SK-N-SH (cell line): ENCODE data around the gene PON3. TPM values are rescaled to one million over a fixed set of nuclear protein-coding genes. Genes with fewer than 3 reads are reported as not detected.

Experiments used
- CTCF ChIA-PET: fragments of 300-600, 350-600 bp; formaldehyde crosslinking; extraction: SDS; loops from one replicate; lab custom pipeline; 2021; lab: Yijun Ruan, JAX
- POLR2A ChIA-PET: fragments of 350-600 bp; sonication (Branson Sonifier 250); formaldehyde crosslinking; extraction: SDS; loops from one replicate; lab custom pipeline; 2020; ENCODE audit warnings: antibody characterized with exemption, inconsistent platforms; lab: Yijun Ruan, JAX
- DNase-seq: peaks from one replicate; pipeline ENCODE4 v3.0.0; 2012
- H2AFZ ChIP-seq: fragments of 200-600 bp; sonication (generic); 2 replicates; pipeline ENCODE4 v1.8.1; 2016; ENCODE audit warnings: antibody characterized with exemption, mild to moderate bottlenecking, low read depth
- H3F3A ChIP-seq: fragments of 200-600 bp; sonication (generic); replicated peaks from 2 replicates; pipeline ENCODE3; 2016; ENCODE audit warnings: antibody characterized with exemption, mild to moderate bottlenecking; ENCODE audit not compliant: insufficient read depth
- H3K27ac ChIP-seq, 2 experiments: fragments of 200-500 bp in 1 of 2; fragments of 200-600 bp in 1 of 2; sonication (Bioruptor generic) in 1 of 2; sonication (generic), shearing (Covaris generic) in 1 of 2; 2 replicates each; pipeline versions ENCODE4 v1.5.1 to v1.6.1; 2014 to 2016; ENCODE audit warnings: low read depth in 2 of 2, inconsistent platforms in 1 of 2, low read length in 1 of 2, mild to moderate bottlenecking in 1 of 2, mixed read lengths in 1 of 2
- H3K27me3 ChIP-seq: fragments of 200-600 bp; sonication (generic), shearing (Covaris generic); 2 replicates; pipeline ENCODE4 v1.6.1; 2016; ENCODE audit warnings: mixed run types; ENCODE audit not compliant: insufficient read depth
- H3K36me3 ChIP-seq, 2 experiments: fragments of 200-500 bp in 1 of 2; fragments of 200-600 bp in 1 of 2; sonication (Bioruptor generic) in 1 of 2; sonication (generic) in 1 of 2; replicated peaks in 1 of 2; 2 replicates each; pipeline versions ENCODE3 to v1.5.1; 2014 to 2016; ENCODE audit warnings: low read length in 1 of 2, mild to moderate bottlenecking in 1 of 2; ENCODE audit not compliant: insufficient read depth in 2 of 2, control insufficient read depth in 1 of 2
- H3K4me1 ChIP-seq, 2 experiments: fragments of 200-500 bp in 1 of 2; fragments of 200-600 bp in 1 of 2; sonication (Bioruptor generic) in 1 of 2; sonication (generic), shearing (Covaris generic) in 1 of 2; 2 replicates each; pipeline versions ENCODE4 v1.5.1 to v1.6.1; 2014 to 2016; ENCODE audit warnings: low read depth in 1 of 2, low read length in 1 of 2, mixed run types in 1 of 2; ENCODE audit not compliant: insufficient read depth in 2 of 2, control insufficient read depth in 1 of 2
- H3K4me2 ChIP-seq: fragments of 200-600 bp; sonication (generic), shearing (Covaris generic); 2 replicates; pipeline ENCODE4 v1.6.1; 2017; ENCODE audit warnings: mixed run types
- H3K4me3 ChIP-seq, 2 experiments: fragments of 200-500 bp in 1 of 2; fragments of 200-600 bp in 1 of 2; sonication (Bioruptor generic) in 1 of 2; sonication (generic), shearing (Covaris generic) in 1 of 2; 2 replicates each; pipeline versions ENCODE4 v1.5.1 to v1.8.1; 2014 to 2016; ENCODE audit warnings: low read depth in 2 of 2, inconsistent platforms in 1 of 2, low read length in 1 of 2, mild to moderate bottlenecking in 1 of 2, mixed read lengths in 1 of 2, moderate library complexity in 1 of 2
- H3K79me2 ChIP-seq: fragments of 200-600 bp; sonication (generic); 2 replicates; pipeline ENCODE4 v1.8.1; 2017; ENCODE audit warnings: mild to moderate bottlenecking; ENCODE audit not compliant: insufficient read depth
- H3K9ac ChIP-seq: fragments of 200-600 bp; sonication (generic); 2 replicates; pipeline ENCODE4 v1.6.1; 2017; ENCODE audit warnings: mixed run types
- H3K9me2 ChIP-seq: fragments of 200-600 bp; sonication (generic); 2 replicates; pipeline ENCODE4 v1.6.1; 2017; ENCODE audit warnings: mixed run types
- H3K9me3 ChIP-seq: fragments of 200-600 bp; sonication (generic); 2 replicates; pipeline ENCODE4 v1.6.1; 2017; ENCODE audit warnings: mixed run types, mild to moderate bottlenecking, moderate library complexity
- H4K20me1 ChIP-seq: fragments of 200-600 bp; sonication (generic); 2 replicates; pipeline ENCODE4 v1.6.1; 2017; ENCODE audit warnings: mild to moderate bottlenecking, mixed run types; ENCODE audit not compliant: insufficient read depth
- CHD2 ChIP-seq: fragments of 150-350 bp; IDR thresholded peaks from 2 replicates; pipeline ENCODE4 v1.6.1; 2018; ENCODE audit warnings: low read length; ENCODE audit not compliant: partially characterized antibody
- FOXJ3 ChIP-seq: sonication (generic); formaldehyde crosslinking; IDR thresholded peaks from 2 replicates; pipeline ENCODE4 v1.5.1; 2020; ENCODE audit warnings: mild to moderate bottlenecking, missing genetic modification reagents
- IRF3 ChIP-seq: fragments of 150-350 bp; IDR thresholded peaks from 2 replicates; pipeline ENCODE4 v1.6.1; 2016; ENCODE audit warnings: mild to moderate bottlenecking, low read depth, low read length
- JUND ChIP-seq: IDR thresholded peaks from 2 replicates; pipeline ENCODE4 v1.4.0; 2012
- MAX ChIP-seq: IDR thresholded peaks from 2 replicates; pipeline ENCODE4 v1.4.0; 2012; ENCODE audit warnings: low read depth
- RAD21 ChIP-seq: IDR thresholded peaks from 2 replicates; pipeline ENCODE4 v1.6.1; 2012; ENCODE audit warnings: mild to moderate bottlenecking, low read length
- RCOR1 ChIP-seq: fragments of 150-350 bp; IDR thresholded peaks from 2 replicates; pipeline ENCODE4 v1.6.1; 2017; ENCODE audit warnings: antibody characterized with exemption, low read length
- REST ChIP-seq: IDR thresholded peaks from 2 replicates; pipeline ENCODE4 v1.6.1; 2012; ENCODE audit warnings: mild to moderate bottlenecking, low read depth, low read length, moderate library complexity
- RFX5 ChIP-seq: IDR thresholded peaks from 2 replicates; pipeline ENCODE4 v1.6.1; 2012; ENCODE audit warnings: mild to moderate bottlenecking, improper control_type of control experiment, low read length
- TAF1 ChIP-seq: IDR thresholded peaks from 2 replicates; pipeline ENCODE4 v1.6.1; 2012; ENCODE audit warnings: low read depth, mild to moderate bottlenecking, low read length, moderate library complexity, borderline replicate concordance
- TCF12 ChIP-seq: IDR thresholded peaks from 2 replicates; pipeline ENCODE4 v1.4.0; 2012
- WGBS: methylation state at CpG from one replicate; pipeline ENCODE4 v1.1.6; 2017; ENCODE audit warnings: low lambda C conversion rate; 5-methylcytosine and 5-hydroxymethylcytosine counted together
- polyA plus RNA-seq, 3 experiments: library from polyadenylated mRNA; depleted of rRNA; stranded (reverse); fragments of >200 nt; gene quantifications; 2 replicates each; pipeline ENCODE4 v1.2.3, GENCODE V29; 2012
- TF ChIP-seq, protein P1 (sequence below): fragments of 150-350 bp; IDR thresholded peaks from 2 replicates; pipeline ENCODE4 v1.6.1; 2017; ENCODE audit warnings: antibody characterized with exemption, low read length, low read depth, borderline replicate concordance
- TF ChIP-seq, protein P2 (sequence below): IDR thresholded peaks from 2 replicates; pipeline ENCODE4; 2012

The PON3 gene
- polyA plus RNA-seq, 1 of the 3 experiments (the other 2 are of a cell fraction) = not detected

DNA sequence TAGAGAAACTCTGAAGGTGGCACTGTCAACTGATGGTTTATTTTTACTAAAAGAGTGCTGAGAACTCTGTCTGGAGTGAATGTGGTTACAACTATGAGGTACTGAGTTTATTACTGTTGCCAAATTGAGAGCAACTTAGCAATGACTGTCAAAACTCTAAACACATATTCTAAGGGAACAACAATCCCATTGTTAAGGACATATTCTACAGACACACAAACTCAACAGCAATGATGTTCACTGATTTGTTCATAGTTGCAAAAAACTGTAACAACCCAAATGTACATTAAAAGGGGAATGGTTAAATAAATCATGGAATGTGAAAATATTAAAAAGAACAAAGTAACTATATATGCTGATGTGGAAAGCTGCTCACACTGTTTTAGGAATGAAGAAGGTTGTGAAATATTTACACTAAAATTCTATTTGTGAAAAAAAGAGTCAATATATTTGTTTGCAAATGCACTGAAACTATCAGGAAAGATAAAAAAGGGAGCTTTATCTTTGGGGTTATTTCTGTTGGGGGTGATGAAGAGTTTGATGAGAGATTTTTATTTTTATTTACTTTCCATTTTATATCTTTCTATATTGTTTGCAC is 25.8 kb upstream of the PON3 start:
- Histone ChIP-seq H3K27me3 (no peaks in the 10 kb centered on the region), H3K9ac (no peak overlapping the region), H3K9me2 (no peaks in the 10 kb centered on the region), H3K79me2 (peaks cover 26% of the 10 kb centered on the region; the same call in 1 of the 2 replicates), H3K27ac (peak overlapping the region in 1 of 2 experiments; percentile 61; a peak in 1 of 4 replicates), H3K9me3 (no peaks in the 10 kb centered on the region), H3K4me3 (no peak overlapping the region), H4K20me1 (no peaks in the 10 kb centered on the region), H3K36me3 (peaks cover 21 to 26% of the 10 kb centered on the region in 2 experiments), H3K4me1 (peaks cover 0 to 7% of the 10 kb centered on the region in 2 experiments; a peak in 2 of 4 replicates), H2AFZ (no peak overlapping the region), H3K4me2 (no peak overlapping the region), H3F3A (no peaks in the 10 kb centered on the region)
- no peak for DNase-seq
- ChIA-PET POLR2A (no interaction called here), CTCF (interaction anchor here (0.9 to 1.3 kb wide), 3 partner anchors 7 to 268 kb away, joined by 3 to 4 read pairs (median 3); no protein-coding TSS in a partner anchor)
- TF ChIP-seq TAF1 (no peak), RCOR1 (no peak), RAD21 (no peak), MAX (no peak), CHD2 (no peak), FOXJ3 (CRISPR knock-in tag) (no peak), REST (no peak), JUND (no peak)

DNA sequence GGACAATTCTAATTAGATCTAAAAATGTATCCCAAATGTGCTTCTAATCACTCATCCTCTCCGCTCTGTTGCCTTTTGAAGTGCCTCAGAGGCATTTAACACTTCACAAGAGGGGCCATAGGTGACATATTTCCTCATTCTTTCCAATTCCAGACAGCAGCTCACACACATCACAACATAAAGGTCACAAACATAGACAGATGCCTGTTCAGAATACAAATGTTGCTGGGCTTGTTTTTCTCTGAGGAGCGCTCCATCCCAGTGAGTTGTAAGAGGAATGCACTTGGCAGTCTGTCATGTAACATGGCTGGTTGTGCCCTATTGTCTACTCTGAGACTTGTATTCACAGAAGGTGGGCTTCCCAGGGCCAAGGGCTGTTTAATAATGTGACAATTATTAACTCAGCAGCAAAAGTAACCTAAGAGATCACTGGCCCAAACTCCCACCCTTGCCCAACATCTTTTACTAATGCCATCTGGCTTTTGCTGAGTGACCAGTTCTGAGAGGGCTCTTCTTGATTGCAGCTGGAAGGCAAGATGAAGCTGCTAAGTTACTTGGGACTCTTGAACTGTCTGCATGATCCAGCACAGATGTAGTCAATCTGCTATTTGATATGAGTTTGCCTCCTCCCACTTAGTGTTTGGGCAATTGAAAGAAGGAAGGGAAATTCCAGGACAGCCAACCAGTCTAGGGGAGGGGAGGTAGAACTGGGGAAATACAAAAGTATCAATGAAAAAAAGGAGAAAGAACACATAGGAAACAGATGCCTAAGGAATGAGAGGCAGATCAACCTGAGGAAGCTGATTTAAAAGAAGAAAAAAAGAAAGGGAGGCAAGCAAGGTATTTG is 25.0 kb upstream of the PON3 start:
- no peaks in the 10 kb centered on the region for H3K27me3 ChIP-seq
- ChIA-PET POLR2A (no interaction called here), CTCF (interaction anchor here (0.9 to 1.3 kb wide), 2 partner anchors 8 to 19 kb away, joined by 3 to 4 read pairs; no protein-coding TSS in a partner anchor)
- 90% methylated on average over 2 of the region's 2 CpGs for WGBS
- H3K9me3 ChIP-seq = no peaks in the 10 kb centered on the region
- H3F3A ChIP-seq = no peaks in the 10 kb centered on the region
- no peak overlapping the region for H3K4me2 ChIP-seq
- no peak overlapping the region for H3K9ac ChIP-seq
- no peak for DNase-seq
- no peak overlapping the region for H3K4me3 ChIP-seq
- peak overlapping the region in 1 of 2 experiments; percentile 61; a peak in 2 of 4 replicates for H3K27ac ChIP-seq
- H3K4me1 ChIP-seq = peaks cover 0 to 7% of the 10 kb centered on the region in 2 experiments; a peak in 2 of 4 replicates
- H4K20me1 ChIP-seq = no peaks in the 10 kb centered on the region
- H3K9me2 ChIP-seq = no peaks in the 10 kb centered on the region
- H3K79me2 ChIP-seq = peaks cover 26% of the 10 kb centered on the region; the same call in 1 of the 2 replicates
- H2AFZ ChIP-seq = no peak overlapping the region
- peaks cover 21 to 26% of the 10 kb centered on the region in 2 experiments for H3K36me3 ChIP-seq
- TF ChIP-seq, protein P1, sequence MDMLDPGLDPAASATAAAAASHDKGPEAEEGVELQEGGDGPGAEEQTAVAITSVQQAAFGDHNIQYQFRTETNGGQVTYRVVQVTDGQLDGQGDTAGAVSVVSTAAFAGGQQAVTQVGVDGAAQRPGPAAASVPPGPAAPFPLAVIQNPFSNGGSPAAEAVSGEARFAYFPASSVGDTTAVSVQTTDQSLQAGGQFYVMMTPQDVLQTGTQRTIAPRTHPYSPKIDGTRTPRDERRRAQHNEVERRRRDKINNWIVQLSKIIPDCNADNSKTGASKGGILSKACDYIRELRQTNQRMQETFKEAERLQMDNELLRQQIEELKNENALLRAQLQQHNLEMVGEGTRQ = no peak
- TF ChIP-seq IRF3 (no peak), TCF12 (peak; percentile 89), RFX5 (no peak), REST (no peak)
- TF ChIP-seq, protein P2, sequence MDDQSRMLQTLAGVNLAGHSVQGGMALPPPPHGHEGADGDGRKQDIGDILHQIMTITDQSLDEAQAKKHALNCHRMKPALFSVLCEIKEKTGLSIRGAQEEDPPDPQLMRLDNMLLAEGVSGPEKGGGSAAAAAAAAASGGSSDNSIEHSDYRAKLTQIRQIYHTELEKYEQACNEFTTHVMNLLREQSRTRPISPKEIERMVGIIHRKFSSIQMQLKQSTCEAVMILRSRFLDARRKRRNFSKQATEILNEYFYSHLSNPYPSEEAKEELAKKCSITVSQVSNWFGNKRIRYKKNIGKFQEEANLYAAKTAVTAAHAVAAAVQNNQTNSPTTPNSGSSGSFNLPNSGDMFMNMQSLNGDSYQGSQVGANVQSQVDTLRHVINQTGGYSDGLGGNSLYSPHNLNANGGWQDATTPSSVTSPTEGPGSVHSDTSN = peak; percentile 74
